GM19240 (cell line): ENCODE data around the gene SCART1.
"Not testable (repeated sequence)": the region's sequence is repeated elsewhere in the genome, so short reads cannot be mapped to it uniquely, and the experiment has no call there.

Source experiments
- DNase-seq: peaks from one replicate; pipeline ENCODE4 v3.0.0; 2011; ENCODE audit warnings: low spot score; ENCODE audit not compliant: insufficient read length

SCART1 gene

GRCh38 chr10:133474027-133474426 is 20.3 kb downstream of the SCART1 start:
- DNase-seq = no peak

- DNase-seq = no peak
Observed at GRCh38 chr10:133474665-133475424, 21.1 kb downstream of the SCART1 start.

DNA sequence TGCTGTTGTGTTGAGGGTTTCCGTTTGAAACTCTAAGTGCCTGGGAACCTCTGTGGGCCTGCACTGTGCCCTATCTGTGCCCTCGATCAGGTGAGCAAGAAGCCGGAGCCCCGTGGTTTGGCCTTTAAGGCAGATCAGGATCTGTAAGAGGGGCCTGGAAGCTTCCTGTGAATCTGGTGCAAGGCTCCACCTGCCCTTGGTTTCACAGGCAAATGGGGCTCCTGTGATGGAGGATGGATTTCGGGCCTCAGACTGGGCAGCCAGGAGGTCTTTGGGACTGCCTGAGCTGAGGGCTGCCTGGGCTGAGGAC is 21.6 kb downstream of the SCART1 start:
- no peak for DNase-seq

DNA sequence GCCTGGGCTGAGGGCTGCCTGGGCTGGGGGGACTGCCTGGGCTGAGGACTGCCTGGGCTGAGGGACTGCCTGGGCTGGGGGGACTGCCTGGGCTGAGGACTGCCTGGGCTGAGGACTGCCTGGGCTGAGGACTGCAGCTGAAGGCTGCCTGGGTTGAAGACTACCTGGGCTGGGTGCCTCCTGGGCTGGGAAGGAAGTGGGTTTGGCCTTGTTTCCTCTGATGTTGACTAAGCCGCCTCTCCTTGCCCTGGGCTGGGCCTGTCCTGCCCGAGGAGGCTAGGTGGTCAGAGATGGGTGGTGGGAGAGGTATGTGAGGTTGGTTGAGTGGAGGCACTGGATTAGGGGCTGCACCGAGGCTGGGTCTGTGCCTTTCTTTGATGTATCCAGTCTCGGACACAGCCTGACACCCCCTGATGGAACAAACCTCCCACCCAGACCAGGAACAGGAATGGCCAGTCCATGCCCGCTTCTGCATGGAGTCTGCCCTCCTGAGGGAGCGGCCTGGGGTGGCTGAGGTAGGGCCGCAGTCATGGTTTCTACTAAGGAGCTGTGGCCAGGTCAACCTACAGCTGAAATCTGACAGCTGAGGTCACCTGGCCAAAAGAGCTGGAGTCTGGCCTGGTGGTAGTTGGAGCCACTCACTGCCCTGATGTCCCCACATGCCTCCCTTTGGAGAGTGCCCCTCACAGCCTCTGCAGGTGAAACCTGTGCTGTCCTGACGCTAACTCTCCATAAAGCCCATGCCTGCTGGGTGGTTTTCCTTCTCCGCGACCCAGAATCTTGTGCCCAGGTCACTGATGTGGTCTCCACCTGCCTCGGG is 22.3 kb downstream of the SCART1 start:
- no peak for DNase-seq

DNA sequence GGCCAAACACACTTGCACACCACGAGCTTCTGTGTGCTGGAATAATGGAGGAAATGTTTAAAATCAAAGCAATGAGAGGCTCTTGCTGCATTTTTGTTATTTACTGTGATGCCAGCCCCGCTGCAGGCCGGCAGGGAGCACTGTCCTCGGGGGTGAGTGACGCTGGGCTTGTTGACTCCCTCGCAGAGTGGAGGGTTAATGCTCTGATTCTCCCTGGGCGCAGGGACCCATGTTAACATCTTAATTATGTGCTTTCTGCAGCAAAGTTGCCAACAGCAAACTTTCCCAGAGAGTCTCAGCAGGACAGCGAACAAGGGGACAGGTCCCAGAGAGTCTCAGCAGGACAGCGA is 22.9 kb downstream of the SCART1 start:
- DNase-seq = no peak

GRCh38 chr10:133481086-133481643 is 27.4 kb downstream of the SCART1 start:
- DNase-seq = no peak

DNA sequence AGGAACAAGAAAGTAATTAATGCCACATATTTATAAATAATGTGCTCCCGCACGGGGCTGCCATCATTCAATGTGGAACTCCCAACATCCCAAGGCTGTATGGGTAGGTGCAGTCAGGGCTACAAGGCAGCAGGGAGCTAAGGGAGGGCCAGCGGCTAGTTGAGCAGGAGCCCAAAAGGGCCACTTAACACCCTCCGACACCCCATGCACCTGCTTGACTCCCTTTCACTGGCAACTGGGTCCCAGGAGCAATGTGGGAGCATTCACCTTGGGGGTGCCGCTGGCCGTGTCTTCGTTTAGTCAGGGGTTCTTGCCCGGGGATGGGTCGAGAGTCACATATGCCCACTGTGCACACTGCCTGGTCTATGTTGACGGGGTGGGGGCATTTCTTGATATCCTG is 27.9 kb downstream of the SCART1 start:
- DNase-seq = no peak

- DNase-seq = no peak
Observed at GRCh38 chr10:133484818-133485217, 31.1 kb downstream of the SCART1 start.

DNA sequence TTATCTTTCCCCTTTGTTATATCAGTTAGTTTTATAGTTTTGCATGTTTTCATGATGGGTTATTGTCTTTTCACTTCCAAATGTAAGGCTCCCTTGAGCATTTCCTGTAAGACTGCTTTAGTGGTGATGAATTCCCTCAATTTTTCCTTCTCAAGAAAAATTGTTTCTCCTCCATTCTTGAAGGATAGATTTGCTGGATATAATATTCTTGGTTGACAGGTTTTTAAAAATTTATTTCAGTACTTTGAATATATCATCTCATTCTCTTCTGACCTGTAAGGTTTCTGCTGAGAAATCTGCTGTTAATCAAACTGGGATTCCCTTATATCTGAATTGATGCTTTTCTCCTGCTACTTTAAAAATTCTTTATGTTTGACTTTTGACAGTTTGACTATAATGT is 33.3 kb downstream of the SCART1 start:
- no peak for DNase-seq

DNA sequence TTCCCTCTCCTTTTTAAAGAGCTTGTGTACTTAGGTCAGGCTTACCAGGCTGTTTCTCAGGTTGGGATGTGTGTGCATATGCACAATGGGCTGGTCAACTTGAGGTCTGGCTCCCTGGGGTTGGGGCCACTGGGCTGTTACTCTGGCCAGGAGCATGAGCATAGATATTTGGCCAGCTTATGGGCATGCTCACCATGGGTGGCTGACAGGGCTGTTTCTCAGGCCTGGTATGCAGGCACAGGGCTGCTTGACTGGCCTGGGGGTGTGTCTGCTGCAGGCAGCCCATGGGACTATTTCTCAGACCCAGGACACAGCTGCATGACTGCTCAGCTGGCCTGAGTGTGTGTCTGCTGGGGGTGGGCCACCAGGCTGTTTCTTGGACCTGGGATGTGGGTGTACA is 34.6 kb downstream of the SCART1 start:
- DNase-seq = no peak

DNA sequence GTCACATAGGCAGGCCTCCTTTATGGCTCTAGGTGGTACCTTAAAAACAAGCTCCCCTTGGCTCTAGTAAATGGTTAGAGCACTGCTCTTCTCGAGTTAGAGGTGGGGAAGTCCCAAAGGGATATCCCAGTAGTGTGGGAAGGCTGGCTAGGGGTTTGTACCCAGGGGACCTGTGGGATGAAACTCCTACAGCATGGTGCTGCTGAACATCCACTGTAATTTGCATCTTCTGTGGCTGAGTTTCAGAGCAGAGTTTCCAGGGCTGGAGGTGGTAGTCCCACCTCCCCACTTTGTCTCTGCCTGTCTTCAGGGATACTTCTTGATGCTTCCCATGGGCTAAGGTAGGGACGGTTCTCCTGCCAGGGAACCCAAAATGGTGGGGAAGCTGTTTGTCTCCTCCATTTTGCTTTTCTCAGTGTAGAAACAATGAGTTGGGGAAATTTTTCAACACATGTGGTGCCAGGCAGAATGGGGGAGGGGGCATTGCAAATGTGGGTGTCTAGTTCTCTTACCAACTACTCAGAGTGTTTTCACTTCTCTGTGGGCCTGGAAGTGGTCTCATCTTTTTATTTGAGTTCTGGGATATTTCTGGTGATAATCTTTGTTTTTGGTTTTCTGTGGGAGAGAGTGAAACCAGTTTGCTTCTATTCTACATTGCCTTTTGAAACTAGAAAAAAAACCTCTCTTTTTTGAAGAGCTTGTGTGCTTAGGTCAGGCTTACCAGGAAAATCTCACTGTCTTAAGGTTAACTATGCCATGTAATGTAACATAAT is 36.3 kb downstream of the SCART1 start:
- DNase-seq = no peak

- DNase-seq = not testable (repeated sequence)
Observed at GRCh38 chr10:133493562-133493961, 39.8 kb downstream of the SCART1 start.

- DNase-seq = not testable (repeated sequence)
Observed at GRCh38 chr10:133497363-133497762, 43.6 kb downstream of the SCART1 start.

DNA sequence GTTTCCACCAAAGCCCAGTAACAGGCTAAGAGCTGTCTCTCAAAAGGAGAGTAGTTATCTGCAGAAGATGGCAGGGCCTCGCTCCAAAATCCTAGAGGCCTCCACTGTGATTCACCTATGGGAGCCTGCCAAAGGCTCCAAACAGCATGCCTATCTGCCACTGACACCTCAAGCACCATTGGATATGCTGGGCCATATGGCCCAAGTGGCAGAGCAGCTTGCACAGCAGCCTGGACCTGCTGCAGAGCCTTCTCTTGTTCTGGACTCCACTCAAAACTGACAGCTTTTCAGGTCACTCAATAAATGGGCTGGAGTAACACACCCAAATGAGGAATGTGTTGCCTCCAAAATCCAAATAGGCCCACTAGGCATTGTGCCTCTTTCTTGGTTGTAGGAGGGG is 45.4 kb downstream of the SCART1 start:
- not testable (repeated sequence) for DNase-seq

- DNase-seq = not testable (repeated sequence)
Observed at GRCh38 chr10:133500897-133501296, 47.2 kb downstream of the SCART1 start.

GRCh38 chr10:133509700-133510099 is 56.0 kb downstream of the SCART1 start:
- no peak for DNase-seq

GRCh38 chr10:133511408-133511807 is 57.7 kb downstream of the SCART1 start:
- no peak for DNase-seq

- DNase-seq = no peak
Observed at GRCh38 chr10:133511907-133512528, 58.3 kb downstream of the SCART1 start.

DNA sequence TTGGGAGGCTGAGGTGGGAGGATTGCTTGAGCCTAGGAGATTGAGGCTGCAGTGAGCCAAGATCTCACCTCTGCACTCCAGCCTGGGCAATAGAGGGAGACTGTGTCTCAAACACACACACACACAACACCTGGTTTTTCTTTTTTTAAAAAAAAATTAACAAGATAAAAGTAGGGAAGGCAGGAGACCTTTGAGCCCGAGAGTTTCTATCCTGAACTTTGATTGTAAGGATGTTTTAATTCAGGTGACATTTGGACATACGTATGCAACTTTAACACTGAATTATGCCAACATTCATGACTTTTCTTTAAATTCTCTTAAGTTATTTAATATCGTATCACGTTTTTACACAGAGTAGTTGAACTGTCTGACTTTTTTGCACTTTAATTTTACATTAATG is 61.7 kb downstream of the SCART1 start:
- DNase-seq = no peak

GRCh38 chr10:133516057-133516456 is 62.3 kb downstream of the SCART1 start:
- no peak for DNase-seq

GRCh38 chr10:133518517-133518916 is 64.8 kb downstream of the SCART1 start:
- not testable (repeated sequence) for DNase-seq
